NCI-H345 treated with DMSO at 0.1 percent for 48 hours (cell line): ENCODE measurements around the gene CDK5RAP2.

ENCODE experiments used
- DNase-seq: peaks from one replicate; lab custom pipeline; 2025; ENCODE audit not compliant: unreplicated experiment; lab: John Stamatoyannopoulos, UW

CDK5RAP2 gene

DNA sequence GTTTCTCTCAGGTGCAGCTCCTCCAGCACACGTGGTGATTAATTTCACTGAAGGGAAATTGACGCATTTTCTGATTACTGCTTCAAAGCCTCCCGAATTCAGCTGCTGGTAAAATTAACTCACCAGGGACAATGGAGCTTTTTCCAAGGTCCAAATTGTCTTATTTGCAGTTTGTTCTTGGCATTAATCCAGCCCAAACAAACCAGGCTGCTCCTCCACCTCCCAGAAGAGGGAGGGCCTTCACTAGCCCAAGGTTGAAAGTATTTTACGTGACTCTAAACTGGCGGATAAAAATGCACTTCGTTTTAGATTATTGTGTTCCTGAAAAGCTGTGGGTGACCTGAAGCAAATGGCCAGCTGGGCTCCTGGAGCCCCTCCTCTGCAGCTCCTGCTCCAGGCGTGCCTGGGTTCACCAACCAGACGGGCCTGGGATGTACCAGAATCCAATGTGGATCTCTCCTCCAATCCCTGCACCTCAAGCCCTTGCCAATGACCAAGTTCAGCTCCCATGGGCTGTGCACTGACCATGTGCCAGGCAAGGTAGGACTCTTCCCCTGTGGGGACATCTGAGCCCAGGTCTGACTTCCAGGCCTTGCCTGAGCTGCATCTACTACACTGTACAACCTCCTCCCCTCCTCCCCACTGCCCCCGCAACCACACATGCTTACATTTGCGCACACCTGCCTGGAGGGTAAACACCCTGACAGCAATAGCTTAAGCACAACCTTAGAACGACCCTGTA is 193.4 kb downstream of the CDK5RAP2 start:
- DNase-seq = peak; percentile 87

DNA sequence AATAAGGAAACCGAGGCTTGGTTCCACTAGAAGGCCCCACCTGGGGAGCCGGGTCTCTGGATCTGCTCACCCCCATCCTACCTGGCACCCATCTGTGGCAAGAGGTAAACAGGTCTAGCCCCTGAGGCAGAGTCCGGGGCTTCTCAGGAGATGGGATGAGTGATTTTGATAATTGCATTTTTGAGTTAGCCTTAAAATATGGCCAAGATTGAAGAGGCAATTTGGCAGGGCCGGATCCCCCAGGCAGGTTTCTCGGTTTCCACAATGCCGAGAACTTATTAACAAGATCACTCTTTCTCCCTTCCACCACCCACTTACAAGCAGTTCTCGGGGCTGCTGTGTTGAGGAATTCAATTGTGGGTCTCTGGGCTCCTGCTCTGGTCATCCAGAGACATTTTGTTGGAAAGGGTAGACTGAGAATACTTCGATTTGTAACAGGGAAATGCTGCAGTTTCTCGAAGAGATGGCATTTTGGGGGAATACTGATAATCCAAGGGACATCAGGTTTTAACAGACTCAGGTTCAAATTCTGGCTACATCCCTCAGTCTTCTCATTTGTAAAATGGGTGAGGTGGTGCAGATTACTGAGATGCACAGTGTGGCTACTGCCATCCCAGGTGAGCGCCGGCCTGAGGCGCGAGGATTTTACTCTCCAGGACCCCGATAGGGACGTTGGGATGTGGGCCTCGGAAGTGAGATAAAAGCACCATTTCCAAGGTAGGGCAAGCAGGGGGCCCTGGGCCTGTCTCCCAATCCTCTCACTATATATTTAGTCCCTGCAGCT is 194.2 kb downstream of the CDK5RAP2 start:
- DNase-seq = no peak

DNA sequence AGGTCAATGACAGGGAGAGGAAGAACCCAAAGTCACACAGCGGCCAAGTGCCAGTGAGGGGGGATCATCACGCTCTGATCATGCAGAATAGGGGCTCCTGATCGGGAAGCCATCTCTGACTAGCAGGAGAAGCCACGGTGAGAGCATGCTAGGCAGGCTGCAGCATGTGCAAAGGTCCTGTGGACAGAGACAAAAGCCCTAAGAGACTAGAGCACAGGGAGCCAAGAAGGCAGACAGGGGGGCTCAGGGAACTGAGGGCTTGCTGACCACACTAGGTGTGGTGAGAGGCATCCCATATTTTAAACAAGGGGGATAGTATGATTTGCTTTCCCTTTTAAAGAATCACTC is 195.1 kb downstream of the CDK5RAP2 start:
- DNase-seq = no peak

DNA sequence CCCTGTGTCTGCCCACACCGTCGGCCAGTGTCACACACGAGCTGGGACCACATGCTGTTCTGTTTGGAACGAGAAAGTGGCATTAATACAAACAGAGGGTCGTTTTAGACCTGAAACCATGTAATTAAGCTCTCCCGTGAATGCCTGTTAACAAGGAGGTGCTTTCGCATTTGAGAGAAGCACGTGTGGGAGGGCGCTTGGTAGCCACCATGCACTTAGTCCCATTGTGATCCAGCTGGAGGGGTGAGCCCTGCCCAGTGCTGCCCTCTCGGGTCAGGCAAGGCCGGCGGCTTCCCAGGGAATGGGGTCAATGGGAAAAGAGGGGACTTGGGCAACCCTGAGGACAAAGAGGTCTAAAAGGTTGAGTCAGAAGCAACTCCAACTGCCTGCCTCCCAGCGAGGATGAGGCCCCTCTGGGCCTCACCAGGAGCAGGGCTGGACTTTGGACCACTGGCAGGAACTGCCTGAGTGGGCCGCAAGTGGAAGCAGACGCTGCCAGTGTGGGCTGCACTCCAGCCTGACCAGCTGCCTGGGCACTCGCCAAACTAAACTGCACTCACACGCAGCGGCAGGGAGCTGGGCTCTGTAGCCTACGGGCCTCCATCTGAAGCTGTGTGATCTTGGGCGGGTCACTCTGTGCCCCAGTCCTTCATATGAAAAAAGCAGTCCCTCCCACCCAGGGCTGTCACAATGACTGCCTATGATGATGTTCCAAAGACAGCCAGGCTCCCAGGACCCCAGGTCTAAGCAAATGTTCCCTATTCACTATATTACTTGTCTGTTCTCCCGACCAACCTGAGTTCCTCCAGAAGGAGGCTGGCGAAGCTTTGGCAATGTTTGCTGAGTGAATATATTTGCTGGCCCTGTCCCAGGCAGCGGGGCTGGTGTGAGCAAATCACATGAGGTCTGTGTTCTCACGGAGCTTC is 195.7 kb downstream of the CDK5RAP2 start:
- no peak for DNase-seq

DNA sequence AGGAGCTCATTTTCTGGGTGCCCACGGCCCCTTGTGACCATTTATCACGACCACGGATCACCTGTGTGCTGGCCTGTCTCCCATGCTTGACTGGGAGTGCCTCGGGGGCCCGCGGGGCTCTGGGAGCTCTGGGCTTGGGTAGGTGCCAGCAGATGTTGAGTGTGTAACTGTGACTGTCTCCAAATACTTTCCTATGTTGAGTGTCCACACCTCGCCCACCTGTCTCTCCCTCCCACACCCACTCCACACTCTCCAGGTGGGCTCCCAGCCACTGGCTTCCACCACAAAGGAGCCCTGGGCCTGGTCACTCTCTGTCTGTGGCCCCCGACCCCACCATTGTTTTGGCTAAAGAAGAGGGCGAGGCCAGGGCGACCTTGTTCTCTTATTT is 196.4 kb downstream of the CDK5RAP2 start:
- DNase-seq = peak; percentile 50

DNA sequence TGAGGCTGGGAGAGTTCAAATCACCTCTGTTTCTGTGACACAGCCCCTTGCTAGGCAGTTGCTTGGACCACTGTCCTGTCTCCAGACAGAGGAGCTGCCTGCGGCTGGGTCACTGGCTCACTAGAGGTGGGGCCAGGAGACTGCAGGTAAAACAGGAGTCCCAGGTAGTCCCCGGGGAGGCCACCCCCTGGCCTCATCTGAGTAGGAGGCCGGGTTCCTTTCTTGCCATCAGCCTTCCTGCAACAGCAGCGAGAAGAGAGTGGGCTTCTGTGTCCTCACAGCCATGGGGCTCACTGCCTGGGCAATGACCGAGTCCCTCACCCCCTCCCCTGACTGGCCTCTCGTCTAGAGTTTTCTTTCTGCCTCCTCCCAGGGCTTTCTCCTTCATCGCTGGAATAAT is 197.5 kb downstream of the CDK5RAP2 start:
- no peak for DNase-seq

DNA sequence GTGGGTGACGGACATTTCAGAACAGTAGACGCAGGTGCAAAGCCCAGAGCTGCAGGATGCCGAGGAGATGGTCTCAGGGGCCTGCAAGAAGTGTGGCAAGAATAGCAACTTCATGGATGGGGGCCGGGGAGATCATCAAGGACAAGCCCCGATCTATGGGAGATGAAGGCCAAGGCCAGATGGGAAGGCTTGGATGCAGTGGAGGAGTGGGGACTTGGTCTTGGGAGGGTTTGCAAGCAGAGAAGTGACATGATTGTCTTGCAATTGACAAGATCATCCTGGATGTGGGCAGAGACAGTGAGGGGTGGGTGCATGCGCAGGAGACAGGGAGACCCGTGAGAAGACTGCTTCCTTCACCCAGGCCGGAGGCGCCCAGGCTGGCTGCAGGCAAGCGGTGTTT is 198.1 kb downstream of the CDK5RAP2 start:
- no peak for DNase-seq

DNA sequence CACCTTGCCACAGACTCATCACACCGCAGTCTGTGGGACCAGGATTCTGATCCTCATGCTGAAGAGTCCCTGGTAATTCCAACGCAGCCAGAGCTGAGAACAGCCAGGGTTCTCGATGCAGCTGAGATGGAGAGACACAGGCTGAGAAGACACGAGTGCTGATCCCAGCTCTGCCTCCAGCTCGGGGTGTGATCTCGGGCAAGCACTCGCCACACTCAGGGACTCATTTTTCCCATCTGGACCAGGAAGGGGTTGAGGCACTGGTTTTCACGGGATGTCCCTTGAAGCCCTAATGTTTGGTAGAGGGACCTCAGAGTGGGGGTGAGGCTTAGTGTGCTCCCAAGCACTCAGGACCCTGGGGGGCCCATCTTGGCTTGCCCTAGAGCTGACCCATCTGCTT is 200.4 kb downstream of the CDK5RAP2 start:
- DNase-seq = no peak

DNA sequence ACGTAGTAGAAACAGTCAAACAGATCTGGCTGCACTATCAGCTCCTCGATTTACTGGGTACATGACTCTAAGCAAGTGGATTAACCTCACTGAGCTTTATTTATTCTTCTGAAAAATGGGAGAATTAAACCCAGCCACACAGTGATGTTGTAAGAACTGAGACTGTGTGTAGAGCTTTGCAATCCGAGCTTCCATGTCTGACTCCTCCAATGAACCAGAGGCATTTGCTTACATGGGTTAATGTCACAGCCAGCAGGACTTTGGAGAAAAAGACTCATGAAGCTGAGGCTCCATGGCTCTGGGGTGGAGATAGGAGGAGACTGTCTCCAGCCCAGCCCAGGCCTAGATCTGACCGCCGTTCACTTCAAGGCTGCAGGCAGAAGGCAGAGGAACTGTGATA is 201.3 kb downstream of the CDK5RAP2 start:
- DNase-seq = no peak

DNA sequence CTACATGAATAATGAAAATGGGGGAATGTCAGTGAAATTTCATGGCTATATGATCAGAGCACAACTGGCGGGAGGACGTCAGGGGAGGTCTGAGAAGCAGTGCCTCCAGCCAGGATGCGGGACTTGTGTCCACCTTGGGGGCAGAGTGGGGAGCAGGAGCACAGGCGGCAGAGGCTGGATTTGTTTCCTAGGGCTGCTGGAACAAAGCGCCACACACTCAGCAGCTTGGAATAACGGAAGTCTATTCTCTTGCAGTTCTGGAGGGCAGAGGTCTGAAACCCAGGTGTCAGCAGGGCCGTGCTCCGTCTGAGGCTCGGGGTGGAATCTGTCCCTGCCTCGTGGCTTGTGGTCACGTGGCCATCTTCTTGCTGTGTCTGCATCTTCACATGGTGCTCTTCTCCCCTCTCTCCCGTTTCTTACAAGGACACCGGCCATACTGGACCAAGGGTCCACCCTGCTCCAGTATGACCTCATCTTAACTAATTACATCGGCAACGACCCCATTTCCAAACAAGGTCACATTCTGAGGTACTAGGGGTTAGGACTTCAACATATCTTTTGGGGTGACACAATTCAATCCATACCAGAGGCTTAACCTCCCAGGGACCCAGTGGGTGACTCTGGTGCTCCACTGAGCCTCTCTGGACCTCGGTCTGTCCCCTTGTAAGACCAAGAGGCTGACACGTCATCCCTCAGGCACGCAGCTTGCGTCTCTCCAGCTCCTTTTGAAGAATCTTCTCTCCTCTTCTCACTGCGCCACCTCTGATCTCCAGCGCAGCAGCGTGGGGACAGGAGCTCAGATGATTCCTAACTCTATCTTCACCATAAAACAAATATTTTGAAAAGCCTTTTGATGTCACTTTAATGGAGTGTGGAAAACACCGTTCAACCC is 202.5 kb downstream of the CDK5RAP2 start:
- DNase-seq = no peak

DNA sequence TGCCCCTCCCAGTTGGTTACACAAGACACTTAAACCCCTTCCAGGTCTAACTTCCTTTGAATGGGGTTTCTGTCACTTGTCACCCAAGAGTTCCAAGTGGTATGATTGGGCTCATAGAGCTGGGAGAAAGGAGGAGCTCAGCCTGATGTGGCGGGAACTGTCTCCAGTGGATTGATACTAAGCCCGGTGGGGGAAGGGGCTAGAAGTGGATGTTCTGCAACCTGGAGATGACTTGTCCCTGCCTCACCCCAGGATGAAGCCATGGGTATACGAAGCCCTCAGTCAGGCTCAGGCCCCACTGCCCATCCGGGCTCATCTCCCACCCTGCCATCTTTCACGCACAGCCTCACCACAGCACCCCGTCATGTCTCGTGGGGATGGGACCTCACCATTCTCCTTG is 203.9 kb downstream of the CDK5RAP2 start:
- DNase-seq = no peak

DNA sequence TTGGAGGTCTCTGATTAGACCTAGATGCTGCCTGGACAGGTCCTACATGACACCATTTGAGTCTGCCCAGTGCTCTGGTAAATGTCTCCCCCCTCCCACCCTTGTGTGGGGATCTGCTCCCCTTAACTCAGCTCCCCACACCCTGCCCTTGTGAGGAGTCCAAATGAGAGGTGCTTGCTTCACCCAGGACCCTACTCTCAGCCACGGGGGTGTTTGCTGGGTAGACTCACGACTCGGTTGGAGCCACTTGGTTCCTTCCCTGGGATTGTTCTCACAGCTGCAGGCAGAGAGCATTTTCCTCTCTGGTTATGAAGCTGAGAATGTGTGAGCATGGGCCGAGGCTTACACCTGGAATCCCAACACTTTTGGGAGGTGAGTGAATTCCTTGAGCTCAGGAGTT is 204.7 kb downstream of the CDK5RAP2 start:
- no peak for DNase-seq

DNA sequence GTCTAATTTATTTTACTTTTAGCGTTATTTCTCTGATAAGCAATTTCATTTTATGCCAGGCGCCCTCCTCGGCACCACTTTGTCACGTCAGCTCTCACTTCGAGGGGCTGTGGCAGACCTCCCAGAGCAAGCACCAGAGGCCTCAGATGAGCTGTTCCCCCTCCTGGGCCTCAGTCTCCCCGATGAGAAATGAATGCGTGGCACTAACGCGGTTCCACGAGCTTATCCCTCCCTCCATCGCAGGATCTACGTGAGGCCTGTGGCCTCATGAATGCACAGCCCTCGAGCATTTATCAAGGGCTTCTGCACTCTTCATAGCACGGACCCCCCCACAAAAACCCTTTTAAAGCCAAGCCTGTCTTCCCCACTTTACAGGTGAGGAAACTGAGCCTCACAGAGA is 205.2 kb downstream of the CDK5RAP2 start:
- DNase-seq = no peak

DNA sequence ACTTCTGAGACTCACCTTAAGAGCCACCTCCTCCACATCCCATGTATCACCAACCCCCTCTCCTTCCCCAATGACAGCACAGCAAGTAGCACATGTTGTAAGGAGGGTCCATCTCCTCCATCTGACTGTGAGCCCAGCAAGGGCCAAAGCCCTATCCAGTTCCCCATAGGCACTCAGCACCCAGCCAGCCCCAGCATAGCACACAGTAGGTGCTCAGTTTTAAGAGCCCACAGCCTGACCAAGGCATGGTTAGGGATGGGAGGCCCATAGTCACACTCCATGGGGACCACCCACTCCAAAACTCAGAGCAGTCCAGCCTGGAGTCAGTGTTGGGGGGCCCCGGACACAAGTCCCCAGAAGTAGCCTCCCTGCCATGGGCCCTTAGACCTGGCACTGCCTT is 205.7 kb downstream of the CDK5RAP2 start:
- no peak for DNase-seq

DNA sequence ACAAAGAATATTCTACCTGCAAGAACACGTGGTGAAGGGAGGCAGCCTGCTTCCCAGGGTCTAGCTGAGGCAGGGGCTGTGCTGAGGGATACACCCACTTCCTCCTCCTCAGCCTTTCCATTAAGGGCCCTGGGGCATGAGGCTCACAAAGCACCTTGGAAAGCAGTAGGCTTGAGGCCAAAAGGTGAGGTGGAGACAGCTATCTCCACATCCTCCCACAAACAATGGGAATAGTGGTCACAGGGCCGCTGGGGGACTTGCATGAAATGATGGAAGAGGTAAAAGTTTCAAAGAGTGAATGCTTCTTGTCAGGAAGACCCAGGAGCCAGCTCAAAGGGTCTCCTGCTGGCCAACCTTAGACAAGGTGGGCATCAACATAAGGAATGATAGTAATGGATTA is 207.9 kb downstream of the CDK5RAP2 start:
- no peak for DNase-seq

DNA sequence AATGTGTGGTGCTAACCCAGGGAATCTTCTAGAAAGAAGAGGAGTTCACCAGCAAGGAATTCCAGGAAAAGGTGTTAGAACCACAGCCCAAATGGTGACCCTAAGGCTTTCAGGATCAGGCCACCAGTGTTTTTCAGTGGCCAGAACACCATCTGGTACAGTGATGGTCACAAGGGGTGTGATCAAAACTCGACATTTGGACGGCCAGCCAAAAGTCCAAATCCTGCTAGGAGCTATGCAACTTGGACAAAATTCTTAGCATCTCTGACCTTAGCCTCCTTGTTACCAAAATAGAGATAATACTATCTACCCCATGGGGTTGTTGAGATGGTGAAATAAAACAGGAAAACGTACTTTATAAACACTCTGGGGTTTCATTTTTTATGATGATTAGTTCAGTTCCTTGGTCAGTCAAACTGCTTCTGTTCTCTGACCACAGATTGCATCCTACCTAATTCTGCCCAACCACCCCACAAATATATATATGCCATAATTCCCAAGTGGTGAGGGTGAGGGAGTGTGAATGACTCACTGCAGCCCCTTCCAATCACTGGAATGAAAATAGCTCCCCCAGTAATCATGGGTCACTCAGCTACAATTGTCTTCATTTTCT is 210.3 kb downstream of the CDK5RAP2 start:
- DNase-seq = no peak

DNA sequence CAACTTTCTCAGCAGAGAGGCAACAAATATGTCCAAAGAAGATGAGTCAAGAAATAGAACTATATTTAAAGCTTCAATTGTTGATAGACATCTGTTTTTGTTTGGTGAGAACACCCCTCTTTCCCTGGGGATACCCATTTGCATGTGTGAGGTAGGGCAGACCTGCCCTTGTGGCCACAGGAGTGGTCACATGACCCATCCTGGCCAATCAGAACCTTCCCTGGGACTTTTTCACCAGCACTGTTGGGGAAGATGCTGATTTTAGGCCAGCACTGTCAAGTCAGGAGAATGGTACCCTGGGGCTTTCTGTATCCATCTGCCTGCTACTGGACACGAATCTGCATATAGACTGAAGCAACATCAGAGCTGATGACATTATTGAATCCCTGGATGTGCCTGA is 211.2 kb downstream of the CDK5RAP2 start:
- DNase-seq = no peak

DNA sequence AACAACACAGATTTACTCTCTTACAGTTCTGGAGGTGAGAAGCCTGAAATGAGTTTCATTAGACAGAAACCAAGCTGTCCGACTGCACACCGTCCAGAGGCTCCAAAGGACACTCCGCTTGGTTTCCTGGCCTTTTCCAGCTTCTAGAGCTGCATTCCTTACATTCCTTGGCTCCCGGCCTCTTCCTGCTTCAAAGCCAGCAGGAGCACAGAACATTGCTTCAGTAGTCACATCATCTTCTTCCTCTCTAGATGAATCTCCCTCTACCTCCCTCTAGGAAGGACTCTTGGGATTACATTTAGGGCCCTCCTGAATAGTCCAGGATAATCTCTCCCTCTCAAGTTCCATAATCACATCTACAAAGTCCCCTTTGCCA is 213.3 kb downstream of the CDK5RAP2 start:
- DNase-seq = no peak

DNA sequence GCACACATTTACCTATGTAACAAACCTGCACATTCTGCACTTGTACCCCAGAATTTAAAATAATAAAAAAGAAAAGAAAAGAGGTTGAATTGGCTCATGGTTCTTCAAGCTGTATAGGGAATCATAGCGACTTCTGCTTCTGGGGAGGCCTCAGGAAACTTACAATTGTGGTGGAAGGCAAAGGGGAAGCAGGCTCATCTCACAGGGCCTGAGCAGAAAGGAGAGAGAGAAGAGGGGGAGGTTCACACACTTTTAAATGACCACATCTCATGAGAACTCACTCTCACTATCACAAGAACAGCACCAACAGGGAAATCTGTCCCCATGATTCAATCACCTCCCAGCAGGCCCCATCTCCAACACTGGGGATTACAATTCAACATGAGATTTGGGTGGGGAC is 214.6 kb downstream of the CDK5RAP2 start:
- no peak for DNase-seq

DNA sequence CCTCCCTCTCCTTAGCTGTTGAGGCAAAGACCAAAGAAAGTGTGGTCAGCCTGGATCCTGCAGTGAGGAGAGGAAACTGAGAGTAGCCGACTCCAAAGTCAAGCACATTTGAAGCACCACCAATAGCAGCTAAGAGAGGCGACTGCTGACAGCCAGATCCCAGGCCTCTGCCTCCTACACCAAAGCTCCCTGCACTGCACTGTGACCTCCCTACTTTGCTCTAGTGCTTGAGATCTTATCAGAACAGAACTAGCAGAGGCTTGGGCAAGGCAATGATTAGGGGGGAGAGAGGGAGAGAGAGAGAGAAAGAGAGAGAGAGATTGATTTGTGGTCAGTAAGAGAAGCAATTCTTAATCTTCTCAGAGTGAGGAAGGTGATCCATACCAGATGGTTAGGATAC is 216.3 kb downstream of the CDK5RAP2 start:
- no peak for DNase-seq
